IPS DF 4.7 (cell line): ENCODE data around the gene MRPS12.
A peak's percentile ranks its signal among the peaks of the same experiment; 100 is the strongest.
"Not testable (repeated sequence)": the region's sequence is repeated elsewhere in the genome, so short reads cannot be mapped to it uniquely, and the experiment has no call there.

Source experiments
- DNase-seq: peaks from one replicate; pipeline ENCODE4 v3.0.0-alpha.2; 2013; ENCODE audit warnings: low spot score; ENCODE audit errors: extremely low read depth

Gene MRPS12

DNA sequence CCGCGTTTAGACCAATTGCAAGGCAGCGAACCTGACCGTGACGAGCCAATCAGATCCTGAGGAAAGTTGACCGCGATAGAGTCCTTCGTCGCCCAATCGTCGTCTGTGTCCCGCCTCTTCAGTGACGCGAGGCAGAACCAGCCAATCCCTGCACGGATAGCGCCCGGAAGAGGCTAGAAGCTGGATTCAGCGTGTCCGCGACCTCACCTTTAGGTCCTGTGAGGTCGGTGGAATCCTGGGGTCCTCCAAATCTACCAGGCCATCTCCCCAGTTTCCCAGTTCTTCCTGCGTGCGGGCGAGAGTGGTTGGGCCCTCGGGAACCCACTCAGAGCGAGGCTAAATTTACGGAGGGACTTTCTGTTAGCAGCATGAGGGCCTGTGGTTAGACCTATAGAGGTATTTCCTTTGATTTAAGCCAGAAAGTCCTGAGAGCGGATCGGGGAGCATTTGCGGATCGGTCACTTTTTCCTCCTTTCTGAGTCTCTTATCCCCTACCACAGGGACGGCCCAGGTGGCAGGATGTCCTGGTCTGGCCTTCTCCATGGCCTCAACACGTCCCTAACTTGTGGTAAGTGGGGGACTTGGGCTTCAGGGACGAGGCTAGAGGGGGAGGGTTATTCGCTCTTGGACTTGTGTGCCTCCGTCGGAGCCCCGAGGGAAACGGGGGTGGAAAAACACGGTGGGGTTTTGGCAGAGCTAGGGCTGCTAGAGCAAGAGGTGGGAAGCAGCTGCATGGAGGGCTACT lies at the start of gene MRPS12:
Gene MRPS12, plus strand, starts transcription at position 169 of the 745 bp plus-strand sequence. Its CDS starts 351 bp downstream, at position 520.
- DNase-seq = peak; percentile 98

GRCh38 chr19:38883286-38883685 lies 47.5 kb upstream of the MRPS12 start:
- DNase-seq = no peak

GRCh38 chr19:38884691-38885090 lies 46.1 kb upstream of the MRPS12 start:
- not testable (repeated sequence) for DNase-seq

DNA sequence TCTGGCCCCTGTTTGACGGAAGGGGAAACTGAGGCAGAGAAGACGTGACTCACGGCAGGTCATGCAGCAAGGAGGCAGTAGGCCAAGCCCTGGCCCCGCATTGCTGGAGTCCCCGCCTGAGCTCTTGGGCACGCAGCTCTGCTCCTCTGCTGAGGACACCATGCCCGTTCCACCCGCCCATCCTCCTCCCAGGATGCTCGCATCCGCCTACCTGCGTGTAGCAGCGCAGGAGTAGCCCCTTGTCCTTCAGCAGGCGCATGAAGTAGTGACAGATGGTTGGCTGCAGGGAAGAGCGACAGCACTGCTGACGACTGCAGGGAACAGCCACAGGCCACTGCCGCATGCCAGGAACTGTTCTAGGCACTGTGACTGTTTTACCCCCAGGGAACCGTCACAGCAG lies 41.9 kb upstream of the MRPS12 start:
- no peak for DNase-seq

DNA sequence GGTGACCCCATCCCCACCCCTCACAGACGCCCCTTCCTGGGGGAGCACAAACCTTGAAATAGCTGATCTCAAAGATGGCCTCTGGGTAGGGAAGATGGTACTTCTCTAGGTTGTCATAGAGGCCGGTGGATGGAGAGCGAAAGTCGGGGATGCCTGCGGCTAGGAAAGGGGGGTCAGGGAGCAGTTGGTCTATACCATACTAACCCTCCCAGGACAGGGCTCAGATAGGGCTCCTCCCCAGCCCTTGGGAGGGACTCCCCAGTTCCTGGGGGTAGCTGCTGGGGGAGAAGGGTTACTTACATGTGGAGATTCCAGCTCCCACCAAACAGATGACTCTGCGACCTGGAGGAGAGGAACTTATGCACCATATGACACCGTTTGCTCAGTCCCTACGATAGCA lies 40.9 kb upstream of the MRPS12 start:
- no peak for DNase-seq

GRCh38 chr19:38890686-38891085 lies 40.1 kb upstream of the MRPS12 start:
- no peak for DNase-seq

- DNase-seq = no peak
Observed at GRCh38 chr19:38891771-38892170, 39.0 kb upstream of the MRPS12 start.

- no peak for DNase-seq
Observed at GRCh38 chr19:38892841-38893240, 37.9 kb upstream of the MRPS12 start.

- DNase-seq = no peak
Observed at GRCh38 chr19:38893341-38893771, 37.4 kb upstream of the MRPS12 start.

DNA sequence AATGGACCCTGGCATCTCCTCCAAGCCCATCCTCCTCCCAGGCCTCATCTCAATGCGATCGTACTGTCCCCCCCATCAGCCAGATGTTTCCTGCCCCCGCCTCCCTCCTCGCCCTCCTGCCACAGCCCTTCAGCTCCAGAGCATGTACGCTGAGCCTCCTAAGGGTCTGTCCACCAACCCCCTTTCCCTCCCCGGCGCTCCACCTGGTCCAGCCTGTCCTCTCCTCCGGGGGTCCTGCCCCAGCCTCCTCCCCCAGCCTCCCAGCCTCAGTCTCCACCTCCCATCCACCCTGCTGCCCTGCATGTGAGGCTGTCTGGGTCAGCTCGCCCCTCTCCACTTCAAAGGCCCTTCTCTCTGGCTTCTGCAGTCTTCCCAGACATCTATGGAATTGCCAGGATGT lies 35.8 kb upstream of the MRPS12 start:
- DNase-seq = no peak

- DNase-seq = no peak
Observed at GRCh38 chr19:38898788-38899446, 31.8 kb upstream of the MRPS12 start.

- peak; percentile 99 for DNase-seq
Observed at GRCh38 chr19:38899447-38900201, 31.1 kb upstream of the MRPS12 start, which contains the start of the genes NFKBIB and SIRT2. Gene NFKBIB (plus strand): TSS chr19:38899969. CDS start chr19:38900033, 64 bp downstream. Gene SIRT2 (minus strand): TSS chr19:38899618. CDS start chr19:38899521, 97 bp downstream.

DNA sequence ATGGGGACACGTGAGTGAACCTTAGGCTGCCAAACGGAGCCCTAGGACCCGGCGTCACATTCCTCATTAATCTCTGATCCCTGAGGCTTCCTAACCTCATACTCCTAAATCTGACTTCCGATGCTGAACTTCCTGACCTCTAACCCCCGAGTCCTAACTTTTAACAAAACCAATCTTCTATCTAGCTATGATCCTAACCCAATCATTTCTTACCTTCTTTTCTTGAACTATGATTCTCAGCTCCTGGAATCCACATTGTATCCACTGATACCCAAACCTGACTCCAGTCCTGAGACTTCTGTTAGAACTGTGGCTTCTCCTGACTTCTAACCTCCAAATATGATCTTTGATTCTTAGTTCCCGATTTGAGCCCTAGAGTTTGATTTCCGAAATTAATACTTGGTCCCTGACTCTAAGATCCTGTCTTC lies 30.5 kb upstream of the MRPS12 start:
- peak; percentile 28 for DNase-seq

DNA sequence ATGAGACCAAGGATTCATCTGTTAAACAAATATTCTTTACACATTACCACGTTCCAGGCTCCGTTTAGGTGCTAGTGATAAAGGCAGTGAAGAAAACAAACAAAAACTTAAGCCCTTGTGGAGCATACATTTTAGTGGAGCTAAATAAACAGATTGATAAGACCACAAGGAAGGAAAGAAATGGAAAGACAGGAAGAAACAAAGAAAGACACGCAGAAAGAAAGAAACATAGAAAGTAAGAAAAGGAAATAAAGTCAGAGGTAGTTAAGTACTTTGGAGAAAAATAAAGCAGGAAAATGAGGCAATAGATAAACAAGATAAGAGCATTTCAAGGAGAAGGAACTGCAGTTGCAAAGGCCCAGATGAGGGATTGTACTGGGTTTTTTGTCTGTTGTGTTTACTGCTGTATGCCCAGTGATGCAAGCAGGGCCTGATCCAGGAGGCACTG lies 30.0 kb upstream of the MRPS12 start:
- no peak for DNase-seq

- DNase-seq = no peak
Observed at GRCh38 chr19:38901683-38902082, 29.1 kb upstream of the MRPS12 start.

DNA sequence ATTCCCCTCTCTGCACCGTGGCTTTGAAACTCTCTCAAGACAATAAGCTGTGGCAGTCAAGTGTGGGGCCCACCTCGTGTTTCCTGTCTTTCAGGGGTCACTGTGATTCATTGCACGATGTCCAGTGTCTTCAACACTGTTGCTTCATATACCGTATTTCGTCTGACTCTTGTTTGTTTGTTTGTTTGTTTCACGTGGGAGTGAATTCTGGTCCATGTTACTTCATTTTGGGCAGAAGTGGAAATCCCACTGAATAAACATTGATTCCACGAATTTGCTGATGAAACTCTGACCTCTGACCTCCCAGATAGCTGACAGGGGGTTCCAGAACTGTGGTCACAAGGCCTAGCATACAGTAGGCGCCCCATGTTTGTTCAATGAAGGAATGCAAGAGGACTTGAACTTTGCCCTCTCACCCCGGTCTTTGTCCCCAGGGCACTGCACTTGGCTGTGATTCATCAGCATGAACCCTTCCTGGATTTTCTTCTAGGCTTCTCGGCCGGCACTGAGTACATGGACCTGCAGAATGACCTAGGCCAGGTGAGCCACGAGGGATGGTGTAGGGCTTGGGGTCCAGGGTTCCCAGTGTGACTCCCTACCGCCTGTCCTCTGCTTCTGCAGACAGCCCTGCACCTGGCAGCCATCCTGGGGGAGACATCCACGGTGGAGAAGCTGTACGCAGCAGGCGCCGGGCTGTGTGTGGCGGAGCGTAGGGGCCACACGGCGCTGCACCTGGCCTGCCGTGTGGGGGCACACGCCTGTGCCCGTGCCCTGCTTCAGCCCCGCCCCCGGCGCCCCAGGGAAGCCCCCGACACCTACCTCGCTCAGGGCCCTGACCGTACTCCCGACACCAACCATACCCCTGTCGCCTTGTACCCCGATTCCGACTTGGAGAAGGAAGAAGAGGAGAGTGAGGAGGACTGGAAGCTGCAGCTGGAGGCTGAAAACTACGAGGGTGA lies 25.9 kb upstream of the MRPS12 start:
- DNase-seq = no peak

GRCh38 chr19:38905620-38906019 lies 25.1 kb upstream of the MRPS12 start:
- DNase-seq = no peak

DNA sequence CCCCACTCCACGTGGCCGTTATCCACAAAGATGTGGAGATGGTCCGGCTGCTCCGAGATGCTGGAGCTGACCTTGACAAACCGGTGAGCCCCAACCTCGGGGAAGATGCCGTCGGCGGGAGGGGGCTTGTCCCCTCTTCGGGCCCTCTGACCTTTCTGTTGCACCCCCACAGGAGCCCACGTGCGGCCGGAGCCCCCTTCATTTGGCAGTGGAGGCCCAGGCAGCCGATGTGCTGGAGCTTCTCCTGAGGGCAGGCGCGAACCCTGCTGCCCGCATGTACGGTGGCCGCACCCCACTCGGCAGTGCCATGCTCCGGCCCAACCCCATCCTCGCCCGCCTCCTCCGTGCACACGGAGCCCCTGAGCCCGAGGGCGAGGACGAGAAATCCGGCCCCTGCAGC lies 23.5 kb upstream of the MRPS12 start:
- no peak for DNase-seq

DNA sequence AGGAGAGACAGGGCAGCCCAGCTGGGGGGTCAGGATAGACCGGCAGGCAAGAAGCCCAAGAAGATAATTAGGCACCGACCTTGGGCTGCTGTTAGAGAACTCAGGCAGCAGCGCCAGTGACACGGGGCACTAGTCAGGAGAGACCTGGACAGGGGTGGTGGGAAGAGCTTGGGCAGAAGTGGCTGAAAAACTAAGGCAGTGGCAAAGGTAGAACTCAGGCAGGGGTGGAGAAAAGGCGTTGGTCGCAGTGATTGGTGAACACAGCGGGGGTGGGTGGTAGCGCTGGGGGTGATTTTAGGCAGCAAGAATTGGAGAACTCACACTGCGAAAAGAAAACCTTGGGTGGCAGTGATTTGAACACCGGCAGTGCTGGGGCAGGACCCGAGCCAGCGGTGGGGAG lies 23.1 kb upstream of the MRPS12 start:
- DNase-seq = no peak

DNA sequence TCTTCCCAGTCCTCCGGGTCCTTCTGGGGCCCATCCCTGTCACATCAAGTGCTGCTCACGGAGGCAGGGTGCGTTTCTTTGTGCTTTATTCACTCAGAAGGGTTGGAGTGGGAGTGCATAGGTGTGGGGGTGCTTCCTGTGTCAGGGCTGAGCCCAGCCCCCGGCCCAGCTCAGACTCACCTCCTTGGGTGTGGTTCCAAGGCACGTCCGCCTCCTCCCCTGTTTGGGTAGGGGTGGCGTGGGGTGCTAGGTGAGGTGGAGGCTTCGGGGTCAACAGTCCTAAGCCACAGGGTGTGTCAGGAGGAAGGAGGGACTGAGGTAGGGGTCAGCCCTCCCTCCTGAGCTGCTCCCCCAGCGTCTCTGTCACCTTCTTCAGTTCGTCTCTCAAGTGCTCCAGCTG lies 21.8 kb upstream of the MRPS12 start:
- no peak for DNase-seq

DNA sequence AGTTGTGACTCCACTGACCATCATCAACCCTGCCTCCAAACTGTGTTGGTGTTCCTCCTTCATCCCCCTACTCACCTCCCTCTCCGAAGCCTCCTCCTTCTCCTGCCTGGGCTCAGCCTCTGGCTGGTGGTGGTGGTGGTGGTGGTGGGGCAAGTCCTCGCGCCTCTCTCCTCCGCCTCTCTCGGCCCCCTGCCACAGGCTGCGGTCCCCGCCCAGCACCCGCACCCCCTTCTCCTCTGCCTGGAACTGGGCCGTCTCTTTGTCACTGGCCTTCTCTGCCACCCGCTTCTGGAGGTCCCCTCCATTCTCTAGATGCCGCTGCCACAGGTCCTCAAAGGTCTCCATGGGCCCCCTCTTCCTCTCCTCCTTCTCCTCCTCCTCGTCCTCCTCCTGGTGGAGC lies 20.3 kb upstream of the MRPS12 start:
- no peak for DNase-seq
